NOMO-1 treated with dmso at 0.1 percent for 144 hours (cell line): Measurements from ENCODE around the gene LCORL.

Source experiments
- DNase-seq: peaks from one replicate; lab custom pipeline; 2025; ENCODE audit not compliant: unreplicated experiment; lab: John Stamatoyannopoulos, UW

Gene LCORL

DNA sequence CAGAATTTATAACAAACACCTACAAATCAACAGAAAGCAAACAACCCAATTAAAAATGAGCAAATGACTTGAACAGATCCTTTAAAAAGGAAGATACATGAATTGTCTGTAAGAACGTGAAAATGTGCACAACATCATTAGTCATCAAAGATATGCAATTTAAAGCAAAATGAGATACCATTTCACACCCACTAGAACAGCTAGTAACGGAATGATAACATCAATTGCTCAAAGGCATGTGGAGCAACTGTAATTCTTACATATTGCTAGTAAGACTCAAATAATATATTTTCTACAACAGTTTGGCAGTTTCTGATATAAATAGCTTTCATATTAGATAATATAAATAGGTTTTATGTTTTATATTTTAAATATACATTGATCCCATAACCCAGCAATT lies 82.5 kb downstream of the LCORL start:
- no peak for DNase-seq

DNA sequence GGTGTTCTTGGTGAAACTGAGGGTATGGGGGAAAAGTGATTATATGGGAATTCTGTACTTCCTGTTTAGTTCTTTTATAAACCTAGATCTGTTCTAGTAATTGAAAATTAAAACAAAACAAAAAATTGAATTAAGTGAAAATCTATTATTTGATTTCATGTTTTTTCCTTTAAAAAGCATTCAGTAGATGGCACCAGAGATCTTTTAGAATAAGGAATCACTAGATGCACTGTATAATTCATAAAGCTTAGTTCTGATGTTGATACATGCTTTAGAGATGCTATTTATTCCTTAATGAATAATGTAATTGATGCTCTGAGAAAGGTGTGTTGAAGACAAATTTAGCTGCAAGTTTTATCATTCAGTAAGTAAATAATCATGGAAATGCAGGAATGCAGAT lies 87.3 kb downstream of the LCORL start:
- no peak for DNase-seq

DNA sequence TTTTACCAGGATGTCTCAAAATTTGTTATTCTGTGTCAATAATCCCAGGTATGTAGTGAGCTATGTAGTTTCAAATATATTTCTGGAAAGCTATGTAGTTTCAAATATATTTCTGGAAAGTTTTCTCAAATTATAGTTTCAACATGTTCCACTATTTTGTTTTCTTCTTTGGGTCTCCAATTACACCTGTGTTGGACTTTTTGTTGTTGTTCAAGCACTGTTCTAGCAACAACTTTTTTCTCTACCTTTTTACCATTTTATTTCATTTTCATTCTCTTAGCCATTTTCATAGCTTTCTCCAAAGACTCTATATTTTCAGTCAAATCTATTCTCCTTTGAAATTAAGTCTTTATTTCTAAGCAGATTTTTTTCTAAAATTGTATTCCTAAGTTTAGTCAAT lies 88.4 kb downstream of the LCORL start:
- no peak for DNase-seq

DNA sequence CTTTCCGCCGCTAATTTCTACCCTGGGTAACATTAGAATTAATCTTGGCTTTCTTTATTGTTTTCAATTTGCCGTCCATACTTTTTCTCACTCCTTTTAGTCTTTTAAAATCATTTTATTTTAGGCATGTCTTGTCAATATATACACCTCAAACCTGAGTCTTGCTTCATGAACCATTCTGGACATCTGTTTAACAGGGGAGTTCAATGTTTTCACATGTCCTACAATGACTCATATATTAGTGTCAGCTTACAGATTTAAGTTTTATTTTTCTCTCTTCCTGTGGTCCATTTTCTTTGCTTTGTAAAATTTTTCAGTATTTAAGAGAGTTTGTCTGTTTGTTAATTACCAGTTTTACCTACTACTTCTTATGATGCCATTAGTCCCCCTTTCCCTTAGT lies 89.5 kb downstream of the LCORL start:
- no peak for DNase-seq

DNA sequence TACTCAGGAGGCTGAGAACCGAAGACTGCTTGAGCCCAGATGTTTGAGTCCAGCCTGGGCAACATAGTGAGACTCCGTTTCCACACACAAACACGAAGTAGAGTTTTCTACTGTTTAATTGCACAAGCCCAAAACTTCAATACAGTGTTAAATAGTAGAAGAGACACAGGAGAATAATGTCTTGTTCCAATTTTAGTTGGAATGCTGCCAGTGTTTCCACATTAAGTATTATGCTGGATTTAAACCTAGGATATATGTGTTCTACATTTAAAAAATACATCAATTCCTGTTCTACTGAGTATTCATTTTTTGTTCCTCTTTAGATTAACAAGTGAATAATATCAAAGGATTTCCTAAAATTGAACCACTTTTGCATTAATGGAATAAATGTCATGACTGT lies 91.3 kb downstream of the LCORL start:
- DNase-seq, result no peak

DNA sequence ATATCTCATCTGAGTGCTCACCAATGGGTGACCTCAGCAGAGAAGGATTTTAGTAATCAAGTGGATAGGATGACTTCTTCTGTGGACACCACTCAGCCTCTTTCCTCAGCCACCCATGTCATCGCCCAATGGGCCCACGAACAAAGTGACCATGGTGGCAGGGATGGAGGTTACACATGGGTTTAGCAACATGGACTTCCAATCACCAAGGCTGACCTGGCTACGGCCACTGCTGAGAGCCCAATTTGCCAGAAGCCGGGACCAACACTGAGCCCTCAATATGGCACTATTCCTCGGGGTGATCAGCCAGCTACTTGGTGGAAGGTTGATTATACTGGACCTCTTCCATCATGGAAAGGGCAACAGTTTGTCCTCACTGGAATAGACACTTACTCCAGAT lies 97.4 kb downstream of the LCORL start:
- no peak for DNase-seq

DNA sequence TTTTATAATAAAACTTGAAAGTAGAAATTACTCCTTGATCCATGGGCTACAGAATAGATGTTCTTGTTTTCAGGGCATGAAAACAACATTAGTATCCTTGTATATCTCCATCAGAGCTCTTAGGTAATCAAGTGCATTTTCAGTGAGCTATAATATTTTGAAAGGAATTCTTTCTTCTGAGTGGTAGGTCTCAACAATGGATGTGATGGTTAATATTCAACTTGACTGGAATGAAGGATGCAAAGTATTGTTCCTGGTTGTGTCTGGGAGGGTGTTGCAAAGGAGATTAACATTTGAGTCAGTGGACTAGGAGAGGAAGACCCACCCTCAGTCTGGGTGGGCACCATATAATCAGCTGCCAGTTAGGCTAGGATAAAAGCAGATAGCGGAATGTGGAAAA lies 100.1 kb downstream of the LCORL start:
- DNase-seq, result no peak

DNA sequence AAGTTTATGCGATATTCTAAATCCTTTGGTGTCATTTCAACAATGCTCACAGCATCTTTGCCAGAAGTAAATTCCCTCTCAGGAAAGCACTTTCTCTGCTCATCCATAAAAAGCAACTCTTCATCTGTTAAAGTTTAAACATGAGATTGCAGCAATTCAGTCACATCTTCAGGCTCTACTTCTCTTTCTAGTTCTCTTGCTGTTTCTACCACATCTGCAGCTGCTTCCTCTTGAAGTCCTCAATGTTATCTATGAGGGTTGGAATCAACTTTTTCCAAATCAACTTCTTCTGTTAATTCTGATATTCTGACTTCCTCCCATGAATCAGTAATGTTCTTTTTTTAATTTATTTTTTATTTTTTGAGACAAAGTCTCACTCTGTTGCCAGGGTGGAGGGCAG lies 100.9 kb downstream of the LCORL start:
- no peak for DNase-seq

DNA sequence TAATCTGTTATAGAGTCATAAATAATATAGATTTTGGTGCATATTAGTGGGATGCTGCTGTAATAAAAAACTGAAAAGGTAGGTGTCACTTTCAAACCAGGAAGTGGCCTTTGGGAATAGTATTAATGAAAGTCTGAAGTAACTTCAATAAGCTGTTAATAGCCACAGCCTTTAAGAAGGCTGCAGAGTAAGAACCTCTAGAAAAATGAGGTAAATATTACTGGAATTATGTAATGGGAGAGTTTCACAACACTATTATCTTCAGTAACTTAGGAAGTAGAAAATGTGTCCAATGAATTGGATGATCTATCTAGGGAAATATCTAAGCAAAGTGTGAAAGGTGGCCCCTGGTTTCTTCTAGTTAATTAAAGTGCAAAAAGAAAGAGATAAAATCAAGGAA lies 106.1 kb downstream of the LCORL start:
- DNase-seq, result no peak

DNA sequence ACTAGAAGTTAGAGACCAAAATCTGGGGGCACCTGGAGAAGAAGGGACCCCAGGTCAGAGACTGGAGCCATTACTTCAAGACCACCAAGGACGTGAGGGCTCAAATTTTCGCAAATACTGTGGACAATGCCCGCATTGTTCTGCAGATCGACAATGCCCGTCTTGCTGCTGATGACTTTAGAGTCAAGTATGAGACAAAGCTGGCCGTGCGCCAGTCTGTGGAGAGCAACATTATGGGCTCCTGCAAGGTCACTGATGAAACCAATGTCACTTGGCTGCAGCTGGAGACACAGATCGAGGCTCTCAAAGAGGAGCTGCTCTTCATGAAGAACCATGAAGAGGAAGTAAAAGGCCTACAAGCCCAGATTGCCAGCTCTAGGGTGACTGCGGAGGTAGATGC lies 109.5 kb downstream of the LCORL start:
- no peak for DNase-seq

DNA sequence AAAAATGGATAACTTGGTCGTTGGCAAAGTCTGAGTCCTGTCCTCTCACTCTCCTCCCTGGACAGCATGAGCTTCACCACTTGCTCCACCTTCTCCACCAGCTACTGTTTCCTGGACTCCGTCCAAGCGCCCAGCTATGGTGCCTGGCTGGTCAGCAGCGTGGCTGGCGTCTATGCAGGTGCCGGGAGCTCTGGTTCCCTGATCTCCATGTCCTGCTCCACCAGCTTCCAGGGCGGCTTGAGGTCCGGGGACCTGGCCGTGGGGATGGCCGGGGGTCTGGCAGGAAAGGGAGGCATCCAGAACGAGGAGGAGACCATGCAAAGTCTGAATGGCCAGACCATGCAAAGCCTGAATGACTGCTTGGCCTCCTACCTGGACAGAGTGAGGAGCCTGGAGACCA lies 109.9 kb downstream of the LCORL start:
- no peak for DNase-seq

DNA sequence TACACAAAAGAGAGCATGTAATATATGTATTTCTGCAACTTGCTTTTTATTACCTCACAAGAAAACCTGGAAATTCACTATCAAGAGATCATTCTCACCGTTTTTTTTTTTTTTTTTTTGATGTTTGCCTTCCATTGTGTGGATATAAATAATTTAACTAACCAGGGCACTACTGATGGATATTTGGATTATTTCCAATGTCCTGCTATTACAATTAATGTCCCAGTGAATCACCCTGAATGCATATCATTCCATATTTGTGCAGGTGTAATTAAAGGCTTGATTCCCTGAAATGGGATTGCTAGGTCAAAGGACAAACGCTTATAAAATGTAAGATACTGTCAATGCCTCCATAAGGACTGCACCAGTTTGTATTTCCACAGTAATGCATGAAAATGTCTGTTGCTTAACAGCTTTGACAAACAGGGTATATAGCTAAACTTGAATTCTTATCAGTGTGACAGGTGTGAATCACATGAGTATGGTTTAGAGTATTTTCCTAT lies 123.0 kb downstream of the LCORL start:
- no peak for DNase-seq

DNA sequence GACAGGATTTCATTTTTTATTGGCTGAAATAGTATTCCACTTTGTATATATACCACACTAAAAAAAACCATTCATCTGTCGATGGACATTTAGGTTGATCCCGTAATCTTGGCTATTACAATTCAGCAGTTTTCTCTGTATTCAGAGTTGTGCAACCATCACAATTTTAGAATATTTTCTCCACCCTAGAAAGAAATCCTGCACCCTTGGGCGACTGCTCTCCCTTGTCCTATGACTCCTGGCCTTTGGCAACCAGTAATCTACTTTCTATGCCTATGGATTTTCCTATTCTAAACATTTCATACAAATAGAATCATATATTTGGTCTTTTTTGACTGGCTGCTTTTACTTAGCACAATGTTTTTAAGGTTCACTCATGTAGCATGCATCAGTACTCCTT lies 126.1 kb downstream of the LCORL start:
- DNase-seq, result no peak

DNA sequence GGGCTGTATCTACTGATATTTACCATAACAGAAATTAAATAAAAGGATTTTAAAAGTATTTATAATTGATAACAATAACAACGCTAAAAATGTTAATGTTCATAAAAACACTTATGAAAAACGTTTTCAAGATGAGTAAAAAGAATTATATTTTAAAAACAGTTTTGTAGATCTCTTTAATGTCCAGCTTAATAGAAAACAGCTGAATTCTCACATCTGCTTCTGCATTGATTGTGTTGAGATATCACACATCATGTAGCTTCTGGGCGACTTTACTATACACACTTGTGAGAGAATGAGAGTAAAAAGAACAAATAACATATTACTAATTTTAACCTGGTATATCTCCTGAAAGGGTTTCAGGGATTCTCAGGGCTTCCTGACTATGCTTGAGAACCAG lies 127.1 kb downstream of the LCORL start:
- DNase-seq, result no peak

DNA sequence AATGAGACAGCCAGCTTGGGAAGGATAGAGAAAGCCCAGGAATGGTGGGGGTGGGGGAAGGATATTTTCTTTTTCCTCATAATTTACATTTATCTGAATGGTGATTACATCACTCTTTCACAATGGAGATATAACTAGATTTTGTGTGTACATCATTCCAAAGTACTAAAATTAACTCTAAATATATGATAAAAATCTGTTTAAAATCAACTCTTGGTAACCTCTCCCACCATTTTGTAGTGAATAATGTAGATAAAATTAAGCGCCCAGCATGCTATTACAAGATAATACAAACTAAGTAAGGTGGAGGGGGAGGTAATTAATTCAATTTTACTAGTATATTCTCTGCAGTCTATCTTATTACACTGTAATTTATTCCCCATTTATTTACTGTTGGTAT lies 131.9 kb downstream of the LCORL start:
- no peak for DNase-seq

DNA sequence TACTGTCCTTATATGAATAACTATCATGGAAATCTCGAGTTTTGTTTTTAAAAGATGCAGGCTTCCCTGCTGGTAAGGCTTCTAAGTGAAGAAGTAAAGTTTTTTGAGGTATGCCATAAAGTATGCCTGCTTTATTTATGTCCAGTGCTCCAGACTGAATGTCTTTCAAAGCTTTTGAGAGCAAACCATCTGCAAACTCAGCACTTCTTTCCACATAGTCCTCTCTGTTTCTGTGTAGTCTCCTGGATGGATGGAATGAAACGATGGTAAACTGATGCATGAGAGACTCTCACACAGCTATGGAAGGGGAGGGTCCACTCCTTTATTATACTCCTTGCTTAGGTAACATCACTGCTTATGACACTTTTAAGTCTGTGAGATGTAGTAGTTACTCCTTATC lies 137.0 kb downstream of the LCORL start:
- no peak for DNase-seq

DNA sequence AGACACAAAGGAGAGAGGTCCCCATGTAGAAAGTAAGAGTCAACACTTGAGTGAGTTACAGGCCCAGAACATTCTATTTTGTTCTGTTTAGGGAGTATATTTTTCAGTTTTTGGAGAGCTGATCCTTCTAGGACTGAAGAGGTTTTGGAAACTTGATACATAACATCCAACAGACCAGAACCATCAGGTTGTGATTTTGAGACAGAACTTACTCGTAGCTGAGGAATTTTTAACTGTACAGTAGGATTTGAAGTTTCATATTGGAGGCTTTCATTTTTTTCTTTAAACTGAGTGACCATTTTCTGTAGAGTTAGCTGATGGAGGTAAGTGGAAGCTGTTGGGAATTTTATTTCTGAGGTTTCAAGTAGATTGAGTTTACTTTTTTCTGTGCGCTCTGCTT lies 137.5 kb downstream of the LCORL start:
- DNase-seq, result no peak

DNA sequence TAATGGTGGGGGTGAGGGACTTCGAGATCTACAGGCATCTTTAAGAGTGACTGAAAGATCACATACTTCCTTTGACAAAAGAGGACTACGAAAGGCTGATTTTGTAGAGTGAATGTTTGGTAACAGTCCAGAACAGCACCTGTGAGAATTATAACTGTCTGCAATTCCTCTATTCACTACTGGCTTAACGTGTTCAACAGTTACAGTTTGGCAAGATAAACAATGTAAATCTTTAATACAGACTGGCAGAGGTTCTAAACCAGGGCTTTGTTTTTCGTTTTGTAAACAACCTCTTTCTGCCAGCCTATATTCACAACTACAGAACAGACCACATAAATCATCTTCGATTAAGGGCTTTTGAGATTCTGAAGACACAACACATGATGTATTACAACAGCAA lies 143.9 kb downstream of the LCORL start:
- DNase-seq, result no peak

DNA sequence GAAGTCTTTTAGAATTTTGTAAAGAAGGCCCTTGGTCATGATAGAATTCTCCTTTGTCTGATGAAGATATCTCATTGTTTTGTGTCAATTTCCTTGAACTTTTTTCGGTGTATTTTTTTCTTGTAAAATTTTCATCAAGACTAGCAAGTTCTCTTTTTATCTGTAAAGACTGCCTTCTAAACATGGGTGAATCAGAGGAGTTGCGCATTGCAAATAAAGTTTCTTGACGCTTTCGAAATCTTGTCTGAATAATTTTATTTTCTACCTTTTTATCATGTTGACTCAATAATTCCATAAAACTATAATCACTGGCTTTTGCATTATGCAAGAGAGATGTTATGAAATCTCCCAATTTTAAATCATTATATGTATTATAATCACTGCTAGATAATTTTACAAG lies 144.6 kb downstream of the LCORL start:
- no peak for DNase-seq

DNA sequence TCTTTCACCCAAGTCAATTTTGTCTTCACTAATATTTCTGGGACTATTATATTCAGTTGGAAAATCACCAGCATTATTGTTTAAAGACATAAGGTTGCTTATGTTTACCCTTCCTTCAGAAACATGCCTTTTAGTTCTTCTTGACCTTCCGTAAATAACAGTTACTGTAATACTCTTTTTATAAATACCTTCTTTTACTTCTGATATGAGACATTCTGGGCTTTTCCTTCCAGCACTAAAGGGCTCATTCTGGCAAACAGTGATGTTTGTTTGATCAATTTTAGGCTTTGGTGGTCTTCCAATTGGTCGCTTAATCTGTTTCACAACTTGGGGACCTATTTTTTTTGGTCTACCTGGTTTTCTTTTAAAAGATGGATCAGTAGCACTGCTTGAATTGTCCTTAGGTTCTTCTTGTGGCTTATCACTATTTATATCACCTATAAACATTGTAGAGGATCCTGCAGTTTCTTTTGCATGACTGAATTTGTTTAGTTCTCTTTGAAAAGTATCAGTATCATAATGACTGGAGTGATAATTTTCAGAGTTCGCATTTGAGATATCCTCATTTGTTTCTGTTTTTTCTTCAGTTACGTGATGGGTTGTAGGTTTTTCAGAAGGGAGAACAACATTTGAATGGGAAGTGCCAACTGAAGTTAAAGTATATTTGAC lies 146.0 kb downstream of the LCORL start:
- no peak for DNase-seq

DNA sequence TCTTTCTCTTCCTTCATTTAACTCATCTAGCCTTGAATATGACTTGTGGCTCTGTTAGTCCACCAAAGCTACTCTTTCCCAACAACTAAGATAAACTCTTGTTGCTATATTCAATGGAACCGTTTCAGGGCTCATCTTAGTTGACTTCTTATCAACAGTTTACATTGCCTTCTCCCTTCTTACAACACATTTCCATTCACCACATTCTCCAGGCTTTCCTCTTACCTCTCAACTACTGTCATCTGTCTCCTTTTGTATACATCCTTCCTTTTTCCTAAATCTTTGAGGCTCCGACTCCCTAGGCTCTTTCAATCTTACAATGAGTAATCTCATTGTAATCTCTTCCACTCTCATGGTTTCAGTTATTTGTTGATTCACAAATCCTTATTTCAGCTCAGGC lies 152.2 kb downstream of the LCORL start:
- DNase-seq, result no peak

DNA sequence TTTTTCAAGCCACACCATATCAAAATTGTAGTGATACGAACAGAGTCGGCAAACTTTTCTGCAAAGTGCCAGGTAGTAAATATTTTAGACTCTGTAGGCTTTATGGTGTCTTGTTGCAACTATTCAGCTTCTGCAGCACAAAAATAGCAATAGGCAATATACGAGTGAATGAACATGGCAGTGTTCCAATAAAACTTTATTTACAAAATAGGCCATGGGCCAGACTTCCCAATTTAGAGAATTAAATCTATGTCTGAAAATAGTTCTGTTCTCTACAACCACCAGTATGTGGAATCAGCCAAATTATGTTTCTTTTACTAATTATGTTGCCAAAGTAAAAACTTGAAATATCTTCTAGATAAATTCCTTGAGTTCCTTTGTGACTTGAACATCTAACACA lies 154.3 kb downstream of the LCORL start:
- no peak for DNase-seq

DNA sequence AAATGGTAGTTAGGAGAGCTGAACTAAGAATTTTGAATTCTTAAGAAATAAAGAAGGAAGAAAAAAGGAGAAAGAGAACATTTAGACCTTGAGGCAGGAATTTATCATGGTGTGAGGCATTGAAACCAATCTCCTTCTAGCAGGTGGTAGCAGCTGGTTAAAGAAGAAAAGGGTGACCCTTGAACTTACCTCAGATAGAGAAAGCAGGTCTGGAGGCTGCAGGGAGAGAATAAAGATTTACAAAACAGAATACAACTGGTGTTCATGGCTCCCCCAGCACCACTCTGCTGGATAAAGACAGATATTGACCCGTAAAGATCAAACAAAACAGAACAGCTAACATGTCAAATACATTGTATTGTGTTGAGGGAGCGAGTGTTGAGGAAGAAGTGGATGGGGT lies 154.7 kb downstream of the LCORL start:
- DNase-seq, result no peak
